ENCODE measurements around the gene IDI2. TPM values are rescaled to one million over a fixed set of nuclear protein-coding genes. Genes with fewer than 3 reads are reported as not detected.

Gene IDI2
- total RNA-seq, 1 donor from 2014 or later, result not detected

GRCh38 chr10:1006573-1006972 is 19.1 kb downstream of the IDI2 start:
- H3K36me3 ChIP-seq (ENCODE audit: control insufficient read depth, insufficient read depth, low read length), result peaks cover 39% of the 10 kb centered on the region
- no peak for DNase-seq (ENCODE audit: low read depth)
- no peak for FAIRE-seq
- H3K27me3 ChIP-seq (ENCODE audit: control insufficient read depth, insufficient read depth, low read length), result no peaks in the 10 kb centered on the region
- H3K4me3 ChIP-seq (ENCODE audit: low read depth, low read length), result no peak overlapping the region
- no peak for TF ChIP-seq CTCF (IDR thresholded peaks at IDR 0.05; ENCODE audit: insufficient read depth, low read length, severe bottlenecking)

GRCh38 chr10:1003884-1004670 is 21.6 kb downstream of the IDI2 start:
- H3K27me3 ChIP-seq (ENCODE audit: control insufficient read depth, insufficient read depth, low read length), result no peaks in the 10 kb centered on the region
- peaks cover 34% of the 10 kb centered on the region for H3K36me3 ChIP-seq (ENCODE audit: control insufficient read depth, insufficient read depth, low read length)
- no peak for FAIRE-seq
- no peak for DNase-seq (ENCODE audit: low read depth)
- H3K4me3 ChIP-seq (ENCODE audit: low read depth, low read length), result no peak overlapping the region
- TF ChIP-seq CTCF (IDR thresholded peaks at IDR 0.05; ENCODE audit: insufficient read depth, low read length, severe bottlenecking), result no peak

- DNase-seq (ENCODE audit: low read depth) (no peak), FAIRE-seq (no peak)
- TF ChIP-seq CTCF (IDR thresholded peaks at IDR 0.05; ENCODE audit: insufficient read depth, low read length, severe bottlenecking), result no peak
- H3K36me3 ChIP-seq (ENCODE audit: control insufficient read depth, insufficient read depth, low read length), result peaks cover 38% of the 10 kb centered on the region
- no peak overlapping the region for H3K4me3 ChIP-seq (ENCODE audit: low read depth, low read length)
- no peaks in the 10 kb centered on the region for H3K27me3 ChIP-seq (ENCODE audit: control insufficient read depth, insufficient read depth, low read length)
These were observed 23.1 kb downstream of the IDI2 start for GRCh38 chr10:1002425-1003006.

GRCh38 chr10:997266-998022 is 28.2 kb downstream of the IDI2 start:
- H3K36me3 ChIP-seq (ENCODE audit: control insufficient read depth, insufficient read depth, low read length), result peaks cover 36% of the 10 kb centered on the region
- no peak for DNase-seq (ENCODE audit: low read depth)
- H3K27me3 ChIP-seq (ENCODE audit: control insufficient read depth, insufficient read depth, low read length), result no peaks in the 10 kb centered on the region
- no peak overlapping the region for H3K4me3 ChIP-seq (ENCODE audit: low read depth, low read length)
- FAIRE-seq, result no peak
- TF ChIP-seq CTCF (IDR thresholded peaks at IDR 0.05; ENCODE audit: insufficient read depth, low read length, severe bottlenecking), result no peak

GRCh38 chr10:996031-996430 is 29.6 kb downstream of the IDI2 start:
- DNase-seq (ENCODE audit: low read depth) (no peak), FAIRE-seq (no peak)
- no peaks in the 10 kb centered on the region for H3K27me3 ChIP-seq (ENCODE audit: control insufficient read depth, insufficient read depth, low read length)
- no peak overlapping the region for H3K4me3 ChIP-seq (ENCODE audit: low read depth, low read length)
- no peak for TF ChIP-seq CTCF (IDR thresholded peaks at IDR 0.05; ENCODE audit: insufficient read depth, low read length, severe bottlenecking)
- peaks cover 33% of the 10 kb centered on the region for H3K36me3 ChIP-seq (ENCODE audit: control insufficient read depth, insufficient read depth, low read length)

Measured in bronchial epithelial cell (primary cell).